ENCODE data around the gene CYP8B1. TPM values are rescaled to one million over a fixed set of nuclear protein-coding genes. Genes with fewer than 3 reads are reported as not detected.

Gene CYP8B1
- polyA plus RNA-seq, 1 donor (not counting 4 experiments of a cell fraction or from before 2014, with no cell fraction given), result not detected

GRCh38 chr3:42823351-42823750 lies 52.3 kb downstream of the CYP8B1 start:
- H3K9me1 ChIP-seq (ENCODE audit: control insufficient read depth, extremely low read depth, insufficient read depth, low read length), result no peaks in the 10 kb centered on the region
- no peaks in the 10 kb centered on the region for H3K79me2 ChIP-seq (ENCODE audit: control insufficient read depth, insufficient read depth, low read length)
- H3K9ac ChIP-seq (ENCODE audit: control insufficient read depth, extremely low read depth, insufficient read depth, low read length), result peak overlapping the region; percentile 22
- peaks cover 21% of the 10 kb centered on the region for H3K4me1 ChIP-seq (ENCODE audit: control insufficient read depth, extremely low read depth, insufficient read depth, low read length)
- H3K9me3 ChIP-seq (ENCODE audit: control insufficient read depth, low read depth, low read length), result no peaks in the 10 kb centered on the region
- no peaks in the 10 kb centered on the region for H4K20me1 ChIP-seq (ENCODE audit: control insufficient read depth, extremely low read depth, insufficient read depth, low read length)
- H3K4me2 ChIP-seq (ENCODE audit: control insufficient read depth, extremely low read depth, insufficient read depth, low read depth, low read length), result peak overlapping the region; percentile 80
- peak overlapping the region; percentile 69 for H3K27ac ChIP-seq (ENCODE audit: control insufficient read depth, insufficient read depth, low read length)
- dilution Hi-C loops (cut with MboI; ENCODE audit: extremely low pct_ligation_motif_present, low sequenced_read_pairs), result no loop called here
- peak overlapping the region; percentile 62 for H2AFZ ChIP-seq (ENCODE audit: control insufficient read depth, low read length)
- H3K27me3 ChIP-seq (ENCODE audit: control insufficient read depth, extremely low read depth, insufficient read depth, low read length), result no peaks in the 10 kb centered on the region
- FAIRE-seq, result peak; percentile 94
- TF ChIP-seq, protein P1, sequence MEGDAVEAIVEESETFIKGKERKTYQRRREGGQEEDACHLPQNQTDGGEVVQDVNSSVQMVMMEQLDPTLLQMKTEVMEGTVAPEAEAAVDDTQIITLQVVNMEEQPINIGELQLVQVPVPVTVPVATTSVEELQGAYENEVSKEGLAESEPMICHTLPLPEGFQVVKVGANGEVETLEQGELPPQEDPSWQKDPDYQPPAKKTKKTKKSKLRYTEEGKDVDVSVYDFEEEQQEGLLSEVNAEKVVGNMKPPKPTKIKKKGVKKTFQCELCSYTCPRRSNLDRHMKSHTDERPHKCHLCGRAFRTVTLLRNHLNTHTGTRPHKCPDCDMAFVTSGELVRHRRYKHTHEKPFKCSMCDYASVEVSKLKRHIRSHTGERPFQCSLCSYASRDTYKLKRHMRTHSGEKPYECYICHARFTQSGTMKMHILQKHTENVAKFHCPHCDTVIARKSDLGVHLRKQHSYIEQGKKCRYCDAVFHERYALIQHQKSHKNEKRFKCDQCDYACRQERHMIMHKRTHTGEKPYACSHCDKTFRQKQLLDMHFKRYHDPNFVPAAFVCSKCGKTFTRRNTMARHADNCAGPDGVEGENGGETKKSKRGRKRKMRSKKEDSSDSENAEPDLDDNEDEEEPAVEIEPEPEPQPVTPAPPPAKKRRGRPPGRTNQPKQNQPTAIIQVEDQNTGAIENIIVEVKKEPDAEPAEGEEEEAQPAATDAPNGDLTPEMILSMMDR (optimal IDR thresholded peaks at IDR 0.05 in 1 of 3, IDR thresholded peaks at IDR 0.05 in 1 of 3, conservative IDR thresholded peaks at IDR 0.05 in 1 of 3; ENCODE audit: extremely low read depth in 1 of 3, insufficient read depth in 2 of 3, low read length in 3 of 3), result no peak
- TF ChIP-seq EZH2 (IDR thresholded peaks at IDR 0.05; ENCODE audit: low read length), result no peak
- no peaks in the 10 kb centered on the region for H3K36me3 ChIP-seq (ENCODE audit: control insufficient read depth in 2 of 2, extremely low read depth in 1 of 2, insufficient read depth in 2 of 2, low read length in 2 of 2)
- DNase-seq (ENCODE audit: low read depth, low spot score), result peak; percentile 81
- peak overlapping the region in 2 of 3 experiments; percentile 28 to 45 for H3K4me3 ChIP-seq (ENCODE audit: control insufficient read depth in 2 of 3, extremely low read depth in 1 of 3, insufficient read depth in 2 of 3, low read depth in 1 of 3, low read length in 3 of 3)

- Histone ChIP-seq H3K36me3 (ENCODE audit: control insufficient read depth in 2 of 2, extremely low read depth in 1 of 2, insufficient read depth in 2 of 2, low read length in 2 of 2) (no peaks in the 10 kb centered on the region), H3K27ac (ENCODE audit: control insufficient read depth, insufficient read depth, low read length) (peak overlapping the region; percentile 69), H2AFZ (ENCODE audit: control insufficient read depth, low read length) (peak overlapping the region; percentile 62), H3K9ac (ENCODE audit: control insufficient read depth, extremely low read depth, insufficient read depth, low read length) (peak overlapping the region; percentile 22), H3K4me2 (ENCODE audit: control insufficient read depth, extremely low read depth, insufficient read depth, low read depth, low read length) (peak overlapping the region; percentile 80), H3K9me3 (ENCODE audit: control insufficient read depth, low read depth, low read length) (no peaks in the 10 kb centered on the region), H3K9me1 (ENCODE audit: control insufficient read depth, extremely low read depth, insufficient read depth, low read length) (no peaks in the 10 kb centered on the region), H3K79me2 (ENCODE audit: control insufficient read depth, insufficient read depth, low read length) (no peaks in the 10 kb centered on the region), H3K4me3 (ENCODE audit: control insufficient read depth in 2 of 3, extremely low read depth in 1 of 3, insufficient read depth in 2 of 3, low read depth in 1 of 3, low read length in 3 of 3) (peak overlapping the region in 1 of 3 experiments; percentile 23), H3K27me3 (ENCODE audit: control insufficient read depth, extremely low read depth, insufficient read depth, low read length) (no peaks in the 10 kb centered on the region), H3K4me1 (ENCODE audit: control insufficient read depth, extremely low read depth, insufficient read depth, low read length) (peaks cover 21% of the 10 kb centered on the region), H4K20me1 (ENCODE audit: control insufficient read depth, extremely low read depth, insufficient read depth, low read length) (no peaks in the 10 kb centered on the region)
- dilution Hi-C loops (cut with MboI; ENCODE audit: extremely low pct_ligation_motif_present, low sequenced_read_pairs), result no loop called here
- no peak for TF ChIP-seq EZH2 (IDR thresholded peaks at IDR 0.05; ENCODE audit: low read length)
- TF ChIP-seq, protein P1 (optimal IDR thresholded peaks at IDR 0.05 in 1 of 3, IDR thresholded peaks at IDR 0.05 in 1 of 3, conservative IDR thresholded peaks at IDR 0.05 in 1 of 3; ENCODE audit: extremely low read depth in 1 of 3, insufficient read depth in 2 of 3, low read length in 3 of 3), result no peak
- FAIRE-seq, result no peak
- DNase-seq (ENCODE audit: low read depth, low spot score), result no peak
Measured at GRCh38 chr3:42822828-42823227, 52.9 kb downstream of the CYP8B1 start.

Other genes starting within 250 kb of the CYP8B1 start
- 5.1 to 10.6 TPM (median 8.0 TPM) in 3 replicates for gene ZBTB47, start 222.2 kb downstream of the CYP8B1 start, polyA plus RNA-seq
- not detected in 3 replicates for gene KLHL40, start 190.3 kb downstream of the CYP8B1 start, polyA plus RNA-seq
- gene HHATL, start 173.1 kb downstream of the CYP8B1 start, polyA plus RNA-seq, result not detected in 3 replicates
- 0.06 to 0.21 TPM (median 0.17 TPM) in 3 replicates for gene CCDC13, start 102.6 kb downstream of the CYP8B1 start, polyA plus RNA-seq
- gene HIGD1A, start 71.4 kb downstream of the CYP8B1 start, polyA plus RNA-seq, result 262 to 443 TPM (median 294 TPM) in 3 replicates
- 0.22 to 0.23 TPM (median 0.23 TPM) in 3 replicates for gene ACKR2, start 66.4 kb downstream of the CYP8B1 start, polyA plus RNA-seq
- 0.57 to 1.4 TPM (median 1.1 TPM) in 3 replicates for gene ZNF662, start 30.3 kb upstream of the CYP8B1 start, polyA plus RNA-seq
- 0.16 to 0.58 TPM (median 0.30 TPM) in 3 replicates for gene GASK1A, start 103.4 kb upstream of the CYP8B1 start, polyA plus RNA-seq
- gene POMGNT2, start 230.2 kb upstream of the CYP8B1 start, polyA plus RNA-seq, result 6.0 to 9.8 TPM (median 9.3 TPM) in 3 replicates

Data from keratinocyte (primary cell).